Loucy (cell line): ENCODE measurements around the gene CBLC.
"Not testable (repeated sequence)": the region's sequence is repeated elsewhere in the genome, so short reads cannot be mapped to it uniquely, and the experiment has no call there.

Source experiments
- CTCF ChIP-seq: fragments of 200-600 bp; sonication (generic); conservative IDR thresholded peaks from 2 replicates; pipeline ENCODE4 v1.5.1; 2014; ENCODE audit warnings: mild to moderate bottlenecking, antibody characterized with exemption, low read length
- EZH2phosphoT487 ChIP-seq: fragments of 200-600 bp; IDR thresholded peaks from 2 replicates; pipeline ENCODE4 v1.6.1; 2018; ENCODE audit warnings: antibody characterized with exemption, mild to moderate bottlenecking, moderate library complexity, borderline replicate concordance

- not testable (repeated sequence) for TF ChIP-seq CTCF, EZH2phosphoT487
Observed at GRCh38 chr19:44832875-44833274, 55.2 kb downstream of the CBLC start.
